SK-N-SH (cell line): ENCODE data around the gene FBN2. TPM values are rescaled to one million over a fixed set of nuclear protein-coding genes. Genes with fewer than 3 reads are reported as not detected.

Experiments used
- CTCF ChIA-PET: fragments of 300-600, 350-600 bp; formaldehyde crosslinking; extraction: SDS; loops from one replicate; lab custom pipeline; 2021; lab: Yijun Ruan, JAX
- POLR2A ChIA-PET: fragments of 350-600 bp; sonication (Branson Sonifier 250); formaldehyde crosslinking; extraction: SDS; loops from one replicate; lab custom pipeline; 2020; ENCODE audit warnings: antibody characterized with exemption, inconsistent platforms; lab: Yijun Ruan, JAX
- DNase-seq: peaks from one replicate; pipeline ENCODE4 v3.0.0; 2012
- H2AFZ ChIP-seq: fragments of 200-600 bp; sonication (generic); 2 replicates; pipeline ENCODE4 v1.8.1; 2016; ENCODE audit warnings: antibody characterized with exemption, mild to moderate bottlenecking, low read depth
- H3F3A ChIP-seq: fragments of 200-600 bp; sonication (generic); replicated peaks from 2 replicates; pipeline ENCODE3; 2016; ENCODE audit warnings: antibody characterized with exemption, mild to moderate bottlenecking; ENCODE audit not compliant: insufficient read depth
- H3K27ac ChIP-seq, 2 experiments: fragments of 200-500 bp in 1 of 2; fragments of 200-600 bp in 1 of 2; sonication (Bioruptor generic) in 1 of 2; sonication (generic), shearing (Covaris generic) in 1 of 2; 2 replicates each; pipeline versions ENCODE4 v1.5.1 to v1.6.1; 2014 to 2016; ENCODE audit warnings: low read depth in 2 of 2, inconsistent platforms in 1 of 2, low read length in 1 of 2, mild to moderate bottlenecking in 1 of 2, mixed read lengths in 1 of 2
- H3K27me3 ChIP-seq: fragments of 200-600 bp; sonication (generic), shearing (Covaris generic); 2 replicates; pipeline ENCODE4 v1.6.1; 2016; ENCODE audit warnings: mixed run types; ENCODE audit not compliant: insufficient read depth
- H3K36me3 ChIP-seq, 2 experiments: fragments of 200-500 bp in 1 of 2; fragments of 200-600 bp in 1 of 2; sonication (Bioruptor generic) in 1 of 2; sonication (generic) in 1 of 2; replicated peaks in 1 of 2; 2 replicates each; pipeline versions ENCODE3 to v1.5.1; 2014 to 2016; ENCODE audit warnings: low read length in 1 of 2, mild to moderate bottlenecking in 1 of 2; ENCODE audit not compliant: insufficient read depth in 2 of 2, control insufficient read depth in 1 of 2
- H3K4me1 ChIP-seq, 2 experiments: fragments of 200-500 bp in 1 of 2; fragments of 200-600 bp in 1 of 2; sonication (Bioruptor generic) in 1 of 2; sonication (generic), shearing (Covaris generic) in 1 of 2; 2 replicates each; pipeline versions ENCODE4 v1.5.1 to v1.6.1; 2014 to 2016; ENCODE audit warnings: low read depth in 1 of 2, low read length in 1 of 2, mixed run types in 1 of 2; ENCODE audit not compliant: insufficient read depth in 2 of 2, control insufficient read depth in 1 of 2
- H3K4me2 ChIP-seq: fragments of 200-600 bp; sonication (generic), shearing (Covaris generic); 2 replicates; pipeline ENCODE4 v1.6.1; 2017; ENCODE audit warnings: mixed run types
- H3K4me3 ChIP-seq, 2 experiments: fragments of 200-500 bp in 1 of 2; fragments of 200-600 bp in 1 of 2; sonication (Bioruptor generic) in 1 of 2; sonication (generic), shearing (Covaris generic) in 1 of 2; 2 replicates each; pipeline versions ENCODE4 v1.5.1 to v1.8.1; 2014 to 2016; ENCODE audit warnings: low read depth in 2 of 2, inconsistent platforms in 1 of 2, low read length in 1 of 2, mild to moderate bottlenecking in 1 of 2, mixed read lengths in 1 of 2, moderate library complexity in 1 of 2
- H3K79me2 ChIP-seq: fragments of 200-600 bp; sonication (generic); 2 replicates; pipeline ENCODE4 v1.8.1; 2017; ENCODE audit warnings: mild to moderate bottlenecking; ENCODE audit not compliant: insufficient read depth
- H3K9ac ChIP-seq: fragments of 200-600 bp; sonication (generic); 2 replicates; pipeline ENCODE4 v1.6.1; 2017; ENCODE audit warnings: mixed run types
- H3K9me2 ChIP-seq: fragments of 200-600 bp; sonication (generic); 2 replicates; pipeline ENCODE4 v1.6.1; 2017; ENCODE audit warnings: mixed run types
- H3K9me3 ChIP-seq: fragments of 200-600 bp; sonication (generic); 2 replicates; pipeline ENCODE4 v1.6.1; 2017; ENCODE audit warnings: mixed run types, mild to moderate bottlenecking, moderate library complexity
- H4K20me1 ChIP-seq: fragments of 200-600 bp; sonication (generic); 2 replicates; pipeline ENCODE4 v1.6.1; 2017; ENCODE audit warnings: mild to moderate bottlenecking, mixed run types; ENCODE audit not compliant: insufficient read depth
- CHD2 ChIP-seq: fragments of 150-350 bp; IDR thresholded peaks from 2 replicates; pipeline ENCODE4 v1.6.1; 2018; ENCODE audit warnings: low read length; ENCODE audit not compliant: partially characterized antibody
- EZH2phosphoT487 ChIP-seq: fragments of 200-600 bp; sonication (generic); IDR thresholded peaks from 2 replicates; pipeline ENCODE4 v1.6.1; 2017; ENCODE audit warnings: low read depth, mixed run types, mild to moderate bottlenecking, antibody characterized with exemption, moderate library complexity, borderline replicate concordance
- GABPA ChIP-seq: IDR thresholded peaks from 2 replicates; pipeline ENCODE4 v1.4.0; 2012; ENCODE audit warnings: low read depth, mild to moderate bottlenecking
- JUND ChIP-seq: IDR thresholded peaks from 2 replicates; pipeline ENCODE4 v1.4.0; 2012
- NRF1 ChIP-seq: IDR thresholded peaks from 2 replicates; pipeline ENCODE4 v1.6.1; 2012; ENCODE audit warnings: low read depth, mild to moderate bottlenecking, low read length
- POLR2AphosphoS5 ChIP-seq: IDR thresholded peaks from 2 replicates; pipeline ENCODE4 v1.6.1; 2012; ENCODE audit warnings: low read depth, low read length
- RCOR1 ChIP-seq: fragments of 150-350 bp; IDR thresholded peaks from 2 replicates; pipeline ENCODE4 v1.6.1; 2017; ENCODE audit warnings: antibody characterized with exemption, low read length
- RFX5 ChIP-seq: IDR thresholded peaks from 2 replicates; pipeline ENCODE4 v1.6.1; 2012; ENCODE audit warnings: mild to moderate bottlenecking, improper control_type of control experiment, low read length
- SIN3A ChIP-seq: IDR thresholded peaks from 2 replicates; pipeline ENCODE4 v1.6.1; 2012; ENCODE audit warnings: low read depth, mild to moderate bottlenecking, low read length, moderate library complexity, borderline replicate concordance
- SMC3 ChIP-seq: IDR thresholded peaks from 2 replicates; pipeline ENCODE4 v1.6.1; 2012; ENCODE audit warnings: low read depth, low read length, improper control_type of control experiment
- TCF12 ChIP-seq: IDR thresholded peaks from 2 replicates; pipeline ENCODE4 v1.4.0; 2012
- YY1 ChIP-seq: IDR thresholded peaks from 2 replicates; pipeline ENCODE4 v1.4.0; 2012; ENCODE audit warnings: low read depth, mild to moderate bottlenecking
- WGBS: methylation state at CpG from one replicate; pipeline ENCODE4 v1.1.6; 2017; ENCODE audit warnings: low lambda C conversion rate; 5-methylcytosine and 5-hydroxymethylcytosine counted together
- polyA plus RNA-seq, 3 experiments: library from polyadenylated mRNA; depleted of rRNA; stranded (reverse); fragments of >200 nt; gene quantifications; 2 replicates each; pipeline ENCODE4 v1.2.3, GENCODE V29; 2012
- TF ChIP-seq, protein P1 (sequence below): IDR thresholded peaks from 2 replicates; pipeline ENCODE4 v1.4.0; 2012; ENCODE audit warnings: low read depth, borderline replicate concordance
- TF ChIP-seq, protein P2 (sequence below): IDR thresholded peaks from 2 replicates; pipeline ENCODE4; 2012

The FBN2 gene
- polyA plus RNA-seq, 1 of the 3 experiments (the other 2 are of a cell fraction): 2.2 TPM

DNA sequence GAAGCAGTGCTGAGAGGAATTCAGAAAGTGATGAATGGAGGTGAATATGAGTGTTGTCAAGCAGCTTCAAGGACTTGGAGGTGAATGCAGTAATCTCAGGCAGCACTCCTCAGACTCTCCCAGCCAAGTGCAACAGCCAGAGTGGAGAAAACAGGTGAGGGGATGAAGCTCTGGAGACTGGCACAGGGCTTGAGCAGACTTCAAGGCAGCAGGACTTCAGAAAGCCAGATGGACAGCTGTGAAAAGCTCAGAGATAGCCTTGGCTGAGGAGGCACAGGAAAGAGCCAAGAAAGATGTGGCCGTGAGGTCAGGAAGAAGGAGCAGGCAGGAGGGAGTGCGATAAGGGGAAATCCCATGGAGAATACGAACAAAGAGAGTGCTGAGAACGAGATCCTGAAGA, 194.9 kb downstream of the FBN2 start:
- peaks cover 25% of the 10 kb centered on the region; the same call in 1 of the 2 replicates for H3K27me3 ChIP-seq
- CTCF ChIA-PET: no interaction called here
- TF ChIP-seq, protein P1, sequence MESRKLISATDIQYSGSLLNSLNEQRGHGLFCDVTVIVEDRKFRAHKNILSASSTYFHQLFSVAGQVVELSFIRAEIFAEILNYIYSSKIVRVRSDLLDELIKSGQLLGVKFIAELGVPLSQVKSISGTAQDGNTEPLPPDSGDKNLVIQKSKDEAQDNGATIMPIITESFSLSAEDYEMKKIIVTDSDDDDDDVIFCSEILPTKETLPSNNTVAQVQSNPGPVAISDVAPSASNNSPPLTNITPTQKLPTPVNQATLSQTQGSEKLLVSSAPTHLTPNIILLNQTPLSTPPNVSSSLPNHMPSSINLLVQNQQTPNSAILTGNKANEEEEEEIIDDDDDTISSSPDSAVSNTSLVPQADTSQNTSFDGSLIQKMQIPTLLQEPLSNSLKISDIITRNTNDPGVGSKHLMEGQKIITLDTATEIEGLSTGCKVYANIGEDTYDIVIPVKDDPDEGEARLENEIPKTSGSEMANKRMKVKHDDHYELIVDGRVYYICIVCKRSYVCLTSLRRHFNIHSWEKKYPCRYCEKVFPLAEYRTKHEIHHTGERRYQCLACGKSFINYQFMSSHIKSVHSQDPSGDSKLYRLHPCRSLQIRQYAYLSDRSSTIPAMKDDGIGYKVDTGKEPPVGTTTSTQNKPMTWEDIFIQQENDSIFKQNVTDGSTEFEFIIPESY: no peak
- no peak for TF ChIP-seq TCF12
- no peak for TF ChIP-seq YY1
- TF ChIP-seq, protein P2, sequence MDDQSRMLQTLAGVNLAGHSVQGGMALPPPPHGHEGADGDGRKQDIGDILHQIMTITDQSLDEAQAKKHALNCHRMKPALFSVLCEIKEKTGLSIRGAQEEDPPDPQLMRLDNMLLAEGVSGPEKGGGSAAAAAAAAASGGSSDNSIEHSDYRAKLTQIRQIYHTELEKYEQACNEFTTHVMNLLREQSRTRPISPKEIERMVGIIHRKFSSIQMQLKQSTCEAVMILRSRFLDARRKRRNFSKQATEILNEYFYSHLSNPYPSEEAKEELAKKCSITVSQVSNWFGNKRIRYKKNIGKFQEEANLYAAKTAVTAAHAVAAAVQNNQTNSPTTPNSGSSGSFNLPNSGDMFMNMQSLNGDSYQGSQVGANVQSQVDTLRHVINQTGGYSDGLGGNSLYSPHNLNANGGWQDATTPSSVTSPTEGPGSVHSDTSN: no peak
- no peak for TF ChIP-seq POLR2AphosphoS5
- no peak for TF ChIP-seq JUND
- TF ChIP-seq, all 33 proteins: peak for 0
- H4K20me1 ChIP-seq: no peaks in the 10 kb centered on the region
- no peak overlapping the region for H3K27ac ChIP-seq
- no peaks in the 10 kb centered on the region; a peak in 1 of 4 replicates for H3K4me1 ChIP-seq
- H3K9me3 ChIP-seq: no peaks in the 10 kb centered on the region
- no peaks in the 10 kb centered on the region for H3K36me3 ChIP-seq
- POLR2A ChIA-PET: no interaction called here
- H3K79me2 ChIP-seq: no peaks in the 10 kb centered on the region
- no peak overlapping the region for H3K4me2 ChIP-seq
- WGBS: 6% methylated on average over 4 of the region's 4 CpGs
- no peak overlapping the region for H3K4me3 ChIP-seq
- DNase-seq: no peak
- H2AFZ ChIP-seq: no peak overlapping the region
- H3K9me2 ChIP-seq: no peaks in the 10 kb centered on the region
- no peak overlapping the region for H3K9ac ChIP-seq
- no peaks in the 10 kb centered on the region for H3F3A ChIP-seq

DNA sequence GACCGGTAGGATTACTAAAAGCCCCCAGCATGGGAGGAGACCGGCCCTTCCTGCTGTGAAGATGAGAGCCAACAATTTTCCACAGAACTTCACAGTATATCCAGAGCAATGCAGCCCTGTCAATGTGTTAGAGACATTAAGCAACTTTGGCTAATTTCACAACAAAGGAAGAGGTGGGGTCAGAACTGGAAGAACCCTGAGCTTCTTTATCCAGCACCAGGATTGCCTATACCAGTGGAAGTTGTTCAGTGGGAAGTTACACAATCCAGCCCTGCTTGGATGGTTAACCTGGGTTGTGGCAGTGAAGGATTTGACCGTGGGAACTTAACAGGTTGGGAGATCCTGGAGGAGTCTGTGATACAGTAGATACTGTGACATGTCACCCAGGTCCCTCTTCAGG, 197.0 kb downstream of the FBN2 start:
- Histone ChIP-seq H3K79me2 (no peaks in the 10 kb centered on the region), H3K4me1 (no peaks in the 10 kb centered on the region; a peak in 1 of 4 replicates), H3K9ac (no peak overlapping the region), H3K4me2 (no peak overlapping the region), H3F3A (no peaks in the 10 kb centered on the region), H3K36me3 (peaks cover 0 to 3% of the 10 kb centered on the region in 2 experiments), H3K9me3 (no peaks in the 10 kb centered on the region), H2AFZ (no peak overlapping the region), H4K20me1 (no peaks in the 10 kb centered on the region), H3K27ac (no peak overlapping the region), H3K4me3 (no peak overlapping the region), H3K9me2 (no peaks in the 10 kb centered on the region), H3K27me3 (peaks cover 25% of the 10 kb centered on the region; the same call in 1 of the 2 replicates)
- ChIA-PET POLR2A (no interaction called here), CTCF (no interaction called here)
- DNase-seq: no peak
- no peak for TF ChIP-seq RFX5
- TF ChIP-seq EZH2phosphoT487: no peak
- TF ChIP-seq YY1: no peak
- TF ChIP-seq NRF1: no peak
- no peak for TF ChIP-seq POLR2AphosphoS5
- TF ChIP-seq SMC3: no peak
- TF ChIP-seq, protein P1: no peak
- TF ChIP-seq GABPA: no peak
- TF ChIP-seq RCOR1: no peak
- TF ChIP-seq CHD2: no peak
- TF ChIP-seq SIN3A: no peak
- 23% methylated on average over 2 of the region's 3 CpGs for WGBS
